ENCODE results near the gene CDA.

Gene CDA

DNA sequence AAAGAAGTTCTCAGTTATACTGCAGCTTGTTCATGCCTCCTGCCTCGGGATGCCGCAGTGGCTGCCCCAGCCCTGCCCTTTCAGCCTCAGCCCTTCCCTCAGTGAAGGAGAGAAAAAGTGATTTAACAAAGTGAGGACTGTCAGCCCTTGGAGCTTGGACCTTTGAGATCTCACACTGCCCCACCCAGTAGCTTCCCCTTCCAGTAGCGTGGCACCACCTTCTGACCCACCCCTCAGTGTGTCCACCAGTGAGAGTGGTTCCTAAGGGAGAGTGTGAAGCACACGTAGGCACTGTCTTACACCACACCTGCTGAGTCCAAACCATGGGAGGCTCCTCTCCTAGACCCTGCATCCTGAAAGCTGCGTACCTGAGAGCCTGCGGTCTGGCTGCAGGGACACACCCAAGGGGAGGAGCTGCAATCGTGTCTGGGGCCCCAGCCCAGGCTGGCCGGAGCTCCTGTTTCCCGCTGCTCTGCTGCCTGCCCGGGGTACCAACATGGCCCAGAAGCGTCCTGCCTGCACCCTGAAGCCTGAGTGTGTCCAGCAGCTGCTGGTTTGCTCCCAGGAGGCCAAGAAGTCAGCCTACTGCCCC lies at the start of gene CDA:
Gene CDA (plus strand): TSS at position 464 of the 592 bp plus-strand sequence. CDS start 33 bp downstream, at position 497.
- H3K4me3 ChIP-seq (replicated peaks; ENCODE audit: low read depth, low read length), result peak within 1 kb of the TSS; percentile 25
- DNase-seq (ENCODE audit: extremely low read depth, low read depth), result no peak
- TF ChIP-seq, protein P1, sequence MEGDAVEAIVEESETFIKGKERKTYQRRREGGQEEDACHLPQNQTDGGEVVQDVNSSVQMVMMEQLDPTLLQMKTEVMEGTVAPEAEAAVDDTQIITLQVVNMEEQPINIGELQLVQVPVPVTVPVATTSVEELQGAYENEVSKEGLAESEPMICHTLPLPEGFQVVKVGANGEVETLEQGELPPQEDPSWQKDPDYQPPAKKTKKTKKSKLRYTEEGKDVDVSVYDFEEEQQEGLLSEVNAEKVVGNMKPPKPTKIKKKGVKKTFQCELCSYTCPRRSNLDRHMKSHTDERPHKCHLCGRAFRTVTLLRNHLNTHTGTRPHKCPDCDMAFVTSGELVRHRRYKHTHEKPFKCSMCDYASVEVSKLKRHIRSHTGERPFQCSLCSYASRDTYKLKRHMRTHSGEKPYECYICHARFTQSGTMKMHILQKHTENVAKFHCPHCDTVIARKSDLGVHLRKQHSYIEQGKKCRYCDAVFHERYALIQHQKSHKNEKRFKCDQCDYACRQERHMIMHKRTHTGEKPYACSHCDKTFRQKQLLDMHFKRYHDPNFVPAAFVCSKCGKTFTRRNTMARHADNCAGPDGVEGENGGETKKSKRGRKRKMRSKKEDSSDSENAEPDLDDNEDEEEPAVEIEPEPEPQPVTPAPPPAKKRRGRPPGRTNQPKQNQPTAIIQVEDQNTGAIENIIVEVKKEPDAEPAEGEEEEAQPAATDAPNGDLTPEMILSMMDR (IDR thresholded peaks at IDR 0.05; ENCODE audit: low read depth, low read length, missing control alignments), result no peak

DNA sequence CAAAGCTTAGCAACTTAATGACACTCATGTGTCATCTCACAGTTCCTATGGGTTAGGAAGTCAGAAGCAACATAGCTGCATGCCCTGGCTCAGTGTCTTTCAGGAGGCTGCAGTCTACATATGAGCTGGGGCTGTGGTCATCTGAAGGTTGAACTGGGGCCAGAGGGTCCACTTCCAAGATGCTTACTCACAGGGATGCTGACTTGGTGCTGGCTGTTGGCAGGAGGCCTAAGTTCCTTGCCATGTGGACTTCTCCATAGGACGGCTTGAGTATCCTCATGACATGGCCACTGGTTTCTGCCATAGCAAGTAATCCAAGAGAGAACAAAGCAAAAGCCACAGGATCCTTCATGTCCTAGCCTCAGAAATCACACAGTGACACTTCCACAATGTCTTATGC lies 48.6 kb upstream of the CDA start:
- H3K4me3 ChIP-seq (replicated peaks; ENCODE audit: low read depth, low read length), result no peak overlapping the region
- TF ChIP-seq, protein P1 (IDR thresholded peaks at IDR 0.05; ENCODE audit: low read depth, low read length, missing control alignments), result no peak
- no peak for DNase-seq (ENCODE audit: extremely low read depth, low read depth)

DNA sequence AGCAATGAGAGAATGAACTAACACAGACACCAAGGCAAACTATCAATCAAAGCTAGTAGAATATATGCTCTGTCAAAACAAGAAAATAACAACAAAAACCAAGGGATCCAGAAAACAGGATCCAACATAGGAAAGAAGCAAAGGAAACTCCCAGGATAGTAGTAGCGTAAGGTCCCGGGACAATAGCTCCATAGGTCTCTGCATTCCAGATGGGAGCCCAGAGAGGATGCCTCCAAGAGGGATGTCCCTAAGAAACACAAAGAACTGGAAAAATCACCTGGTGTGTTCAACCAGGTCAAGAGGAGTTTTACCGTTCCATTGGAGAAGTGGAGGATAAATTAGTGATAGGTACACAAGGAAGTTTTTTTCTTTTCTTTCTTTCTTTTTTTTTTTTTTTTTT lies 42.3 kb upstream of the CDA start:
- TF ChIP-seq, protein P1 (IDR thresholded peaks at IDR 0.05; ENCODE audit: low read depth, low read length, missing control alignments), result no peak

DNA sequence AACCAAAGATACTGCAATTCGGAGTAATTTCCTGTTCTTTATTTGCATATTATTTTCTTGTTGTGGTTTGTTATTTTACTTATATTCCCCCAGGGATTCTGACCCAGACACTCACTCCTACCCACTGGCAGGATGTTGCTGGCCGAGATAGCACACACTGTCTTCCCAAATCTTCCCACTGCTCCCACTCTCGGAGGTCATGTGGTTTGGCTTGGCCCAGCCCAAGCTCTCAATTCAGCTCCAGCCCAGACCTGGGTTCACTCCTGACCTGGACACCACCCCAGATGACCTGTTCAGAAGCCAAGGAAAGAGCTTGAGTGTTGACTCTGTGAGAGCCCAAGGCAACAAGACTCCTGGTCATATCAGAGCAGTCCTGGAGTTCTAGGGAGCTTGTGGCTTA lies 37.7 kb upstream of the CDA start:
- TF ChIP-seq, protein P1 (IDR thresholded peaks at IDR 0.05; ENCODE audit: low read depth, low read length, missing control alignments), result no peak
- no peak overlapping the region for H3K4me3 ChIP-seq (replicated peaks; ENCODE audit: low read depth, low read length)
- DNase-seq (ENCODE audit: extremely low read depth, low read depth), result no peak

More for the DNA sequence above, 42.3 kb upstream of the CDA start:
- no peak for DNase-seq (ENCODE audit: extremely low read depth, low read depth)
- no peak overlapping the region for H3K4me3 ChIP-seq (replicated peaks; ENCODE audit: low read depth, low read length)

DNA sequence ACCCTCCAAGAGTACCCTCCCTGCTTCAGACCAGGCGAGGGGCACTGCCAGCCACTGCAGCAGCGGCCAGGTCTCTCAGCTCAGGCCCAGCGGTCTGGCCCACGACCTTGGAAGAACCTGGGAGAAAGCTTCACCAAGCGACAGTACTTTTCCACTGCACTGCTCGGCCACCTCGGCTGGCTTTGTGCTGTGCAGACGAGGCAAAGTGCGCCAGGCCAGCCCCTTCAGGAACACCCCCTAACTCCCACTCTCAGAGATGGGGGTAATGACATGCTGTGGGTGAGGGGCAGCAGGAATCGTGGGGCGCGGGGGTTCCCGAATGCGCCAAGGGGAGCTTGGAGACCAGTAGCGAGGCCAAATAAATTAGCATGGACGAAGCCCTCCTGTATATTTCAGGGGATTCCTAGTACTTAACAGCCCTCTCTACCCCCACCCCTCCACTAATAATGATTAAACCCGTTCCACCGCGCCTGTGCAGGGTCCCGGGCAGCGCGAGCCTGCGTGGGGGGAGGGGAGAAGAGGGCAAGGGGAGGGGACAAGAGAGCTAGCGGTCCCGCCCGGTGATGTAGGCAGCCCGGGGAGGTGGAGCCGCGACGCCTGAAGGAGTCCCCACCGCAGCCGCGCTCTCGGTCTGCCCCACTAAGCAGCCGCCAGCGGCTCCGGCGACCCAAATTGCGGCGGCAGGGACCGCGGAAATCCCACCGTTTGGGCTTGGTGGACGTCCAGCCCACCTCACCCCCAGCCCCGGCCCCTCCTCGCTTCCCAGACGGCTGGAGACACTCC lies 36.8 kb upstream of the CDA start, which contains the start of gene FAM43B:
Gene FAM43B (plus strand): TSS at position 629 of the 783 bp plus-strand sequence. CDS start 401 bp downstream, outside the sequence.
- TF ChIP-seq, protein P1 (IDR thresholded peaks at IDR 0.05; ENCODE audit: low read depth, low read length, missing control alignments), result no peak
- no peak for DNase-seq (ENCODE audit: extremely low read depth, low read depth)
- peak within 1 kb of the TSS; percentile 19; the same call in 1 of the 2 replicates for H3K4me3 ChIP-seq (replicated peaks; ENCODE audit: low read depth, low read length)

DNA sequence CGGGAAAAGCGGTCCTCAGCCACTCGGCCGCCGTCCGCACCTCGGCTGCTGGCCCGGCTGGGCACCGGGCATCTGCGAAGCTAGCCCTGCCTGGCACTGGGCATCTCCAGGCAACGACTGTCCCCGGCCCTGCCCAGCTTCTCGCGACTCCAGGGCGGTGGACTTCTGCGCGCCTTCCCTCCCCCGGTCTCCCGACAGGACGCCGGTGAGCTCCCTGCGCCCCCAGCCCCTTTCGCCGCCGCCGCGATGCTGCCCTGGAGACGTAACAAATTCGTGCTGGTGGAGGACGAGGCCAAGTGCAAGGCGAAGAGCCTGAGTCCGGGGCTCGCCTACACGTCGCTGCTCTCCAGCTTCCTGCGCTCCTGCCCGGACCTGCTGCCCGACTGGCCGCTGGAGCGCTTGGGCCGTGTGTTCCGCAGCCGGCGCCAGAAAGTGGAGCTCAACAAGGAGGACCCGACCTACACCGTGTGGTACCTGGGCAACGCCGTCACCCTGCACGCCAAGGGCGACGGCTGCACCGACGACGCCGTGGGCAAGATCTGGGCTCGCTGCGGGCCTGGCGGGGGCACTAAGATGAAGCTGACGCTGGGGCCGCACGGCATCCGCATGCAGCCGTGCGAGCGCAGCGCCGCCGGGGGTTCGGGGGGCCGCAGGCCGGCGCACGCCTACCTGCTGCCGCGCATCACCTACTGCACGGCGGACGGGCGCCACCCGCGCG lies 36.0 kb upstream of the CDA start:
- TF ChIP-seq, protein P1 (IDR thresholded peaks at IDR 0.05; ENCODE audit: low read depth, low read length, missing control alignments), result no peak
- peak overlapping the region; percentile 19; the same call in 1 of the 2 replicates for H3K4me3 ChIP-seq (replicated peaks; ENCODE audit: low read depth, low read length)
- DNase-seq (ENCODE audit: extremely low read depth, low read depth), result no peak

Data from HFF-Myc (cell line).